ENCODE measurements around the gene PPP1R27.

Gene PPP1R27

DNA sequence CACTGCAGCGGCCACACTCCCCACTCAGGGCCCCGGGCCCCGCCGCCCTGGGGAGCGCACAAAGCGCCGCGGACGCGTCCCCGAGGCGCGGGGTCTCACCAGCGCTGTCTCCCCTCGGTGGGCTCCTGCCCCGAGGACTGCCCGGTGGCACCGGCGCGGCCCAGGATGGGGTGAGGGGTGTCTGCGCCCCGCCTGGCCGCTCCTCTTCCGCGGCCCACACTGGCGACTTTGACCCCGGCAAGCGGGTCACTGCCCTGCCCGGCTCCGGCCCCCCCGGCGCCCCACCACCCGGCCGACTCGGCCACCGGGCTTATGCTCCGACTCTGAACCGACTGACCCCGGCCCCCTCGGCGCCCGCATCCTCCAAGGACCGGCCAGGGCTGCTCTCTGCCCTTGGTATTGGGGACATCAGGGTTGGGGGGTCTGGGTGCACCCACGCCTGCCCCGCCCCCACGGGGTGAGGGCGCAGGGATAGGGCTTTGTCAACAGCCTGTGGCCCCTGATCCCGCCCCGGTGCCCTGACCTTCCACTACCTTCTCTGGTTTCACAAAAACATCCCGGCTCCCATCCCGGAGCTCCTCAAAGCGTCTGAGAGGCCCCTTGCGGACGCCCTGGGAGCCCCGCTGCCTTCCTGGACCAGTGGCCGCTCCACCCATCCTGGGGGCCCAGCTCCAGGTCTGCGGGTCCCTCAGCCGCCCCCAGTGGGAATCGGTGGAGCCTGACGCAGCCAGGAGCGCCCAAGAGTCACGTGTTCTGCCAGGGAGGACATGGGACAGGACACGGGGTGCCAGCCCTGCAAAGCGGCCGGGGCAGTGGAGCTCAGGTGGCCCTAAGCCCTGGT, 30.1 kb downstream of the PPP1R27 start:
- DNase-seq (ENCODE audit: low spot score), result peak; percentile 55

- DNase-seq (ENCODE audit: low spot score), result no peak
Observed at GRCh38 chr17:81803728-81804558, 30.9 kb downstream of the PPP1R27 start, which contains the start of gene GCGR. TSS of gene GCGR (plus strand) at chr17:81804150. CDS start at chr17:81809019, 4,869 bp downstream.

DNA sequence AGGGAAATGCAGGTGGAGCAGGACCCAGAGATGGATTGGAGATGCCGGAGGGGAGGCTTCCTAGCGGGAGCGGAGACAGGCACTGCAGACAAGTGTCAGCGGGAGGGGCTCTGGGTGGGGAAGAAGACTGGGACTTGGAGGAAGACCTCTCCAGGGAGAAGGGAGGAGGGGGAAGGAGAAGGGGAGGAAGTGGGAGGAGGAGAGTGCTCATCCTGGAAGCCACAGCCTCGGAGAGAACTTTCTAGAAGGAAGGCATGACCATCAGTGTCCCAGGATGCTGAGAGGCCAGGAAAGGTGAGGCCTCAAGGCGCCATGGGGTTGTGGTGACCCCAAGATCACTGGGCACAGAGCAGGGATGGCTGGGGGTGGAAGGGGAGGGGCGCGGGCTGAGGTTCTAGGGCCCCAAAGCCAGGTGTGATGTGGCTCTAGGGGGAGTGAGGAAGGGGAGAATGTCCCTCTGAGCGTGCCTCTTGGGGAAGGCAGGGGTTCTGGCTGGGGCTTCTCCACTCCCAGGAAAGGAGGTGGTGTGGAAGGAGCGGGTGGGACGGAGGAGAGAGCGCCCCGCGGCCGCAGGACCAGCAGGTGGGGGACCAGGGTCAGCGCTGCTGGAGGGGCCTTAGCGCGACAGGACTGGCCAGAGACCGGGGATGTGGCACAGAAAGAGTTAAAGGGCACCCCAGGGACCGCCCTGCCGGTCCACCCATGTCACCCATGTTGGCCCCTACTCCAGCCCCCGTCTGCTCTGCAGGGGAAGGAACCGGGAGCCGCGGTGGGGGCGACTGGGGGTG, 31.8 kb downstream of the PPP1R27 start:
- DNase-seq (ENCODE audit: low spot score), result no peak

DNA sequence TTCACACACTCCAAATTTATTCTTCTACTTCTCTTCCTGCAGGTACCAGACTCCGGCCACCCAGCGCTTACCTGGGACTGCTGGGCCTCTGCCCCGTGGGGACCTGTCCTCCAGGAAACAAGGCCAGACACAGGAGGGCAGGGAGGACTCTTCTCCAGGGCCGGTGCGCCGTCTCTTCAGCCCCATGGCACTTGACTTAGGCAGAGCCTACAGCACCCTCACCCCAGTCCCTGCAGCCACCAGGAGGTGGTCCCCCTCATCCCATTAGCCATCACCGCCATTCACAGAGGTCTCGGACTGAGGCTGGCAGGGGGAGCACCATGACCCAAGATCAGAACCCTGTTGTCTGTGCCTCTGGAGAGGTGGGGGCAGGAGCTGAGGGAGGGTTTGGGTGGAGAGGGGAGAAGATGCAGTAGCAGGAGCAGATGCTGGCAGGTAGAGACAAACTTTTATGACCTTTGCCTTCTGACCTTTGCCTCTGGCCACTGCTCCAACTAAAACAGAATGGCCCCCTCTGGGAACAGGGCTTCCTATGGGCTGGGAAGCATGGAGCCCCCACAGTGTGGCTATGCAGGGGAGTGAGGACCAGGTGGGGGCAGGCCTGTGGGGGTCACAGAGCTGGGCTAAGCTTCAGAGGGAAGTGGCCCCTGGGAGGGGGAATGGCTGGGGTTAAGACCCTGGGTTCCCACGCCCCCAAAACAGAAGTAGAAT, 32.6 kb downstream of the PPP1R27 start:
- DNase-seq (ENCODE audit: low spot score), result no peak

GRCh38 chr17:81801327-81801726, 33.5 kb downstream of the PPP1R27 start:
- DNase-seq (ENCODE audit: low spot score), result no peak

- no peak for DNase-seq (ENCODE audit: low spot score)
Observed at GRCh38 chr17:81794509-81794908, 40.3 kb downstream of the PPP1R27 start.

GRCh38 chr17:81794074-81794476, 40.8 kb downstream of the PPP1R27 start:
- no peak for DNase-seq (ENCODE audit: low spot score)

- no peak for DNase-seq (ENCODE audit: low spot score)
Observed at GRCh38 chr17:81792675-81793615, 41.9 kb downstream of the PPP1R27 start.
